ENCODE data around the gene KLK11. TPM values are rescaled to one million over a fixed set of nuclear protein-coding genes. Genes with fewer than 3 reads are reported as not detected.

KLK11 gene
- total RNA-seq, 1 donor from 2014 or later, result not detected

DNA sequence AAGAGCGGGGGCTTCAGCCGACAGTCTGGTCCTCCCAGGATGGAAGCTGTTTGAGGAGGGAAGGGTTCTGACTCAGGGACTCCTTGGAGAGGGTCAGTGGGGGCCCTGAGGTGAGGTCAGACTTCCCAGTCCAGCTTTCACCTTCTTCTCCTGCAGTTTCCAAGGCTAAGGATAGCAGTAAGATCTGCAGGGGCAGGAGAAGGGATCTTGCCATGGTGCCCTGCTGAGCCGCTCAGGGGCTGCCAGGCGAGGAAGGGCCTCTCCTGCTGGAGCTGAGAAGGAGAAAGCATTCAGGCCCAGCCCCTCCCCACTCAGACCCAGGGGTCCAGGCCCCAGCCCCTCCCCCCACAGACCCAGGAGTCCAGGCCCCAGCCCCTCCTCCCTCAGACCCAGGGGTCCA is 44.2 kb downstream of the KLK11 start:
- Mint-ChIP-seq H3K27ac (ENCODE audit: unreplicated experiment) (no peak overlapping the region), H3K4me1 (ENCODE audit: low read depth, unreplicated experiment) (no peaks in the 10 kb centered on the region), H3K27me3 (ENCODE audit: unreplicated experiment) (peaks cover 13% of the 10 kb centered on the region), H3K4me3 (ENCODE audit: unreplicated experiment) (no peak overlapping the region), H3K9me3 (ENCODE audit: unreplicated experiment) (no peaks in the 10 kb centered on the region), H3K36me3 (ENCODE audit: unreplicated experiment) (no peaks in the 10 kb centered on the region)
- DNase-seq, result no peak
- no peak for TF ChIP-seq CTCF (IDR thresholded peaks at IDR 0.05; ENCODE audit: partially characterized antibody, unreplicated experiment)

DNA sequence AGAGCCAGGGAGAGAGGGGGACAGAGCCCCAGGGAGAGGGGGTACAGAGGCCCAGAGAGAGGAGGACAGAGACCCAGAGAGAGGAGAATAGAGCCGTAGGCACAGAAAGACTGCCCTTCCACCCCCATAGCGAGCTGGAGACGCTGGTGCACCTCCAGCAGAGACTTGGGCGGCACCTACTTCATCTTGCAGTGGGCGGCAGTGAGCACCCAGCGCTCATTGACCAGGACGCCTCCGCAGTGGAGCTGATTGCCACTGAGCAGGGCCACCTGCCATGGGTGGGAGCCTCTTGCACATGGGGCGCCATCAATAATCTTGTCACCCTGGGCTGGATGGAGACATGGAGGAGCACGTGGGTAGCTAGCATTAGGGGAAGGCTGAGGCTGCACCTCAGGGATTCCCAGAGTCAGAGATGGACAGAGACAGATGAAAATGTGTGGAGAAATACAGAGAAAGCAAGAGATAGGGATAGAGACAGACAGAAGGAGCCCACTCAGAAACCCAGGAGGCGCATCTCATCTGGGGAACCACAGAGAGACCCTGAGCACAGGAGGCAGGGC is 44.7 kb downstream of the KLK11 start:
- H3K27ac Mint-ChIP-seq (ENCODE audit: unreplicated experiment), result no peak overlapping the region
- no peaks in the 10 kb centered on the region for H3K36me3 Mint-ChIP-seq (ENCODE audit: unreplicated experiment)
- TF ChIP-seq CTCF (IDR thresholded peaks at IDR 0.05; ENCODE audit: partially characterized antibody, unreplicated experiment), result no peak
- H3K4me1 Mint-ChIP-seq (ENCODE audit: low read depth, unreplicated experiment), result no peaks in the 10 kb centered on the region
- DNase-seq, result no peak
- no peak overlapping the region for H3K4me3 Mint-ChIP-seq (ENCODE audit: unreplicated experiment)
- peaks cover 14% of the 10 kb centered on the region for H3K27me3 Mint-ChIP-seq (ENCODE audit: unreplicated experiment)
- no peaks in the 10 kb centered on the region for H3K9me3 Mint-ChIP-seq (ENCODE audit: unreplicated experiment)

- TF ChIP-seq CTCF (IDR thresholded peaks at IDR 0.05; ENCODE audit: partially characterized antibody, unreplicated experiment), result no peak
- no peak overlapping the region for H3K4me3 Mint-ChIP-seq (ENCODE audit: unreplicated experiment)
- no peaks in the 10 kb centered on the region for H3K36me3 Mint-ChIP-seq (ENCODE audit: unreplicated experiment)
- no peaks in the 10 kb centered on the region for H3K4me1 Mint-ChIP-seq (ENCODE audit: low read depth, unreplicated experiment)
- peaks cover 14% of the 10 kb centered on the region for H3K27me3 Mint-ChIP-seq (ENCODE audit: unreplicated experiment)
- H3K27ac Mint-ChIP-seq (ENCODE audit: unreplicated experiment), result no peak overlapping the region
- no peaks in the 10 kb centered on the region for H3K9me3 Mint-ChIP-seq (ENCODE audit: unreplicated experiment)
- no peak for DNase-seq
These were observed 46.2 kb downstream of the KLK11 start for GRCh38 chr19:50980208-50980607.

DNA sequence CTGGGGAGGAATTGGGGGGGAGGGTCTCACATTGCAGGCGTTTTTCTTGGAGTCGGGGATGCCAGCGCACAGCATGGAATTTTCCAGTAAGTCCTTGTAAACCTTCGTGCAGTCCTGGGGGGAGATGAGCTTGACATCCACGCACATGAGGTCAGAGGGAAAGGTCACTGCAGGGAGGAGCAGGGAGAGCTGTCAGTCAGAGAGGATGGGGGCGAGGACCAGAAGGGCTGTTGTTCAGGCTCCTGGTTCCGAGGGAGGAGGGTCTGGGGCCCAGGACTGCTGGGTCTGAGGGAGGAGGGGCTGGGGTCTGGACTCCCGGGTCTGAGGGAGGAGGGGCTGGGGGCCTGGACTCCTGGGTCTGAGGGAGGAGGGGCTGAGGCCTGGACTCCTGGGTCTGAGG is 46.7 kb downstream of the KLK11 start:
- no peak for DNase-seq
- no peak overlapping the region for H3K27ac Mint-ChIP-seq (ENCODE audit: unreplicated experiment)

More for the DNA sequence above, 46.7 kb downstream of the KLK11 start:
- Mint-ChIP-seq H3K36me3 (ENCODE audit: unreplicated experiment) (no peaks in the 10 kb centered on the region), H3K4me3 (ENCODE audit: unreplicated experiment) (no peak overlapping the region), H3K27me3 (ENCODE audit: unreplicated experiment) (peaks cover 14% of the 10 kb centered on the region), H3K4me1 (ENCODE audit: low read depth, unreplicated experiment) (no peaks in the 10 kb centered on the region), H3K9me3 (ENCODE audit: unreplicated experiment) (no peaks in the 10 kb centered on the region)
- TF ChIP-seq CTCF (IDR thresholded peaks at IDR 0.05; ENCODE audit: partially characterized antibody, unreplicated experiment), result no peak
